Panc1 (cell line): ENCODE data around the gene DNM3.

Source experiments
- CTCF ChIP-seq: fragments of 450-650 bp; IDR thresholded peaks from 2 replicates; pipeline ENCODE4 v1.5.1; 2017; ENCODE audit warnings: mild to moderate bottlenecking
- POLR2AphosphoS5 ChIP-seq: IDR thresholded peaks from 2 replicates; pipeline ENCODE4 v1.6.1; 2012; ENCODE audit warnings: mild to moderate bottlenecking, low read depth, low read length, moderate library complexity
- SIN3A ChIP-seq: IDR thresholded peaks from 2 replicates; pipeline ENCODE4 v1.6.1; 2012; ENCODE audit warnings: low read depth, mild to moderate bottlenecking, low read length, moderate library complexity, borderline replicate concordance; ENCODE audit not compliant: insufficient read depth
- TCF7L2 ChIP-seq: IDR thresholded peaks from 2 replicates; pipeline ENCODE4 v1.6.1; 2011; ENCODE audit warnings: mild to moderate bottlenecking, low read depth, low read length, inconsistent platforms
- TF ChIP-seq, protein P1 (sequence below), 2 experiments: IDR thresholded peaks; 2 replicates each; pipeline ENCODE4 v1.6.1; 2011 to 2012; ENCODE audit warnings: low read depth in 2 of 2, control low read depth in 1 of 2, low read length in 1 of 2, mild to moderate bottlenecking in 1 of 2, moderate library complexity in 1 of 2; ENCODE audit not compliant: insufficient read depth in 1 of 2

DNA sequence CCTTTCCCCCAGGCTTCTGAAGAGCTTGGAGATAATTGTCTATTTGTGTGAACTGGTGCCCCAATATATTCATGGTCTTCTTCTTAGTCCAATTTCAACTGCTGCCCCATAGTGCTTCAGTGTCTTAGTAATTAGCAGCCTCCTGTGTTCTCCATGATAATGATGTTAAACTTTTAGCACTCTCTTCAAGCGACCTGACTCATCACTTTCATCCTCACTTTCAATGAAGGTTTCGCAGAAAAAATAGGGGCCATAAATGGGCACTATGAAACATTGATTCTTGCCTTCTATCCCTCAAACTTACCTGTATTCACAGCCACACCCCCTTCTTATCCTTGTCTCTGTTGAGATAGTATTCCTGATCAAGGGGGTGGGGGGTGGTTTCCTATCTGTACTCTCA lies 210.6 kb downstream of the DNM3 start:
- TF ChIP-seq CTCF, result no peak
- TF ChIP-seq SIN3A, result no peak
- TF ChIP-seq, protein P1, sequence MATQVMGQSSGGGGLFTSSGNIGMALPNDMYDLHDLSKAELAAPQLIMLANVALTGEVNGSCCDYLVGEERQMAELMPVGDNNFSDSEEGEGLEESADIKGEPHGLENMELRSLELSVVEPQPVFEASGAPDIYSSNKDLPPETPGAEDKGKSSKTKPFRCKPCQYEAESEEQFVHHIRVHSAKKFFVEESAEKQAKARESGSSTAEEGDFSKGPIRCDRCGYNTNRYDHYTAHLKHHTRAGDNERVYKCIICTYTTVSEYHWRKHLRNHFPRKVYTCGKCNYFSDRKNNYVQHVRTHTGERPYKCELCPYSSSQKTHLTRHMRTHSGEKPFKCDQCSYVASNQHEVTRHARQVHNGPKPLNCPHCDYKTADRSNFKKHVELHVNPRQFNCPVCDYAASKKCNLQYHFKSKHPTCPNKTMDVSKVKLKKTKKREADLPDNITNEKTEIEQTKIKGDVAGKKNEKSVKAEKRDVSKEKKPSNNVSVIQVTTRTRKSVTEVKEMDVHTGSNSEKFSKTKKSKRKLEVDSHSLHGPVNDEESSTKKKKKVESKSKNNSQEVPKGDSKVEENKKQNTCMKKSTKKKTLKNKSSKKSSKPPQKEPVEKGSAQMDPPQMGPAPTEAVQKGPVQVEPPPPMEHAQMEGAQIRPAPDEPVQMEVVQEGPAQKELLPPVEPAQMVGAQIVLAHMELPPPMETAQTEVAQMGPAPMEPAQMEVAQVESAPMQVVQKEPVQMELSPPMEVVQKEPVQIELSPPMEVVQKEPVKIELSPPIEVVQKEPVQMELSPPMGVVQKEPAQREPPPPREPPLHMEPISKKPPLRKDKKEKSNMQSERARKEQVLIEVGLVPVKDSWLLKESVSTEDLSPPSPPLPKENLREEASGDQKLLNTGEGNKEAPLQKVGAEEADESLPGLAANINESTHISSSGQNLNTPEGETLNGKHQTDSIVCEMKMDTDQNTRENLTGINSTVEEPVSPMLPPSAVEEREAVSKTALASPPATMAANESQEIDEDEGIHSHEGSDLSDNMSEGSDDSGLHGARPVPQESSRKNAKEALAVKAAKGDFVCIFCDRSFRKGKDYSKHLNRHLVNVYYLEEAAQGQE (IDR thresholded peaks at IDR 0.05; ENCODE audit: insufficient read depth in 1 of 2, low read depth in 2 of 2, low read length in 1 of 2), result no peak
- no peak for TF ChIP-seq POLR2AphosphoS5
- TF ChIP-seq TCF7L2, result no peak
